Measurements from ENCODE around the gene FAM13C.

Gene FAM13C

GRCh38 chr10:59312247-59312646, 50.1 kb downstream of the FAM13C start:
- no peak for DNase-seq

GRCh38 chr10:59311025-59311424, 51.3 kb downstream of the FAM13C start:
- no peak for DNase-seq

- DNase-seq, result no peak
Measured at GRCh38 chr10:59310324-59310914, 51.9 kb downstream of the FAM13C start.

- DNase-seq, result no peak
Measured at GRCh38 chr10:59304521-59305097, 57.7 kb downstream of the FAM13C start.

- DNase-seq, result no peak
Measured at GRCh38 chr10:59303018-59303417, 59.3 kb downstream of the FAM13C start.

GRCh38 chr10:59302381-59302780, 60.0 kb downstream of the FAM13C start:
- no peak for DNase-seq

GRCh38 chr10:59301067-59301754, 61.1 kb downstream of the FAM13C start:
- DNase-seq, result no peak

- no peak for DNase-seq
Measured at GRCh38 chr10:59300386-59300785, 62.0 kb downstream of the FAM13C start.

GRCh38 chr10:59299933-59300332, 62.4 kb downstream of the FAM13C start:
- no peak for DNase-seq

GRCh38 chr10:59290448-59290847, 71.9 kb downstream of the FAM13C start:
- DNase-seq, result no peak

GRCh38 chr10:59289853-59290252, 72.5 kb downstream of the FAM13C start:
- no peak for DNase-seq

- DNase-seq, result no peak
Measured at GRCh38 chr10:59287587-59288255, 74.6 kb downstream of the FAM13C start.

- no peak for DNase-seq
Measured at GRCh38 chr10:59285848-59286247, 76.5 kb downstream of the FAM13C start.

- peak; percentile 59 for DNase-seq
Measured at GRCh38 chr10:59285073-59285472, 77.3 kb downstream of the FAM13C start.

- DNase-seq, result no peak
Measured at GRCh38 chr10:59284118-59284975, 78.0 kb downstream of the FAM13C start.

- DNase-seq, result peak; percentile 50
Measured at GRCh38 chr10:59283456-59284091, 78.8 kb downstream of the FAM13C start.

GRCh38 chr10:59281861-59282260, 80.5 kb downstream of the FAM13C start:
- no peak for DNase-seq

GRCh38 chr10:59279991-59280505, 82.3 kb downstream of the FAM13C start:
- no peak for DNase-seq

- DNase-seq, result no peak
Measured at GRCh38 chr10:59279476-59279875, 82.9 kb downstream of the FAM13C start.

- no peak for DNase-seq
Measured at GRCh38 chr10:59276919-59277318, 85.4 kb downstream of the FAM13C start.

- no peak for DNase-seq
Measured at GRCh38 chr10:59276133-59276532, 86.2 kb downstream of the FAM13C start.

GRCh38 chr10:59273445-59273844, 88.9 kb downstream of the FAM13C start:
- DNase-seq, result no peak
